ENCODE measurements around the gene CLIC6.

The CLIC6 gene

DNA sequence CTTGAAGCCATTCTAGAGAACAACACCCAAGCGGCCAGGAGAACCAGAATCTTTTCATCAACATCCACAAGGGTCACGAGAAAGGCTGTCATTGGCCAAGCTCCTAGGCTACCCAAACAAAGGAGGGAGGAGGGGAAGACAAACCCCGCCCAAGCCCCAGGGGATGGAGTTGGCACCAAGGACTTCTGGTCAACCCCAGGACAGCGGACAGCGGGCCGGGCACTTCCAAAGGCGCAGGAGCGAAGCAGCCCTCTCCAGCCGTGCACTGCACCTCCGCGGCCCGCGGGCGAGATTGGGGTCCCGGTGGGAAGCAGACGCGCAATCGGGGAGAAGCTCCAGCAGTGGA lies at the start of gene CLIC6:
Gene CLIC6 (plus strand): TSS at position 192 of the 346 bp plus-strand sequence. CDS start 395 bp downstream, outside the sequence.
- TF ChIP-seq, protein P1, sequence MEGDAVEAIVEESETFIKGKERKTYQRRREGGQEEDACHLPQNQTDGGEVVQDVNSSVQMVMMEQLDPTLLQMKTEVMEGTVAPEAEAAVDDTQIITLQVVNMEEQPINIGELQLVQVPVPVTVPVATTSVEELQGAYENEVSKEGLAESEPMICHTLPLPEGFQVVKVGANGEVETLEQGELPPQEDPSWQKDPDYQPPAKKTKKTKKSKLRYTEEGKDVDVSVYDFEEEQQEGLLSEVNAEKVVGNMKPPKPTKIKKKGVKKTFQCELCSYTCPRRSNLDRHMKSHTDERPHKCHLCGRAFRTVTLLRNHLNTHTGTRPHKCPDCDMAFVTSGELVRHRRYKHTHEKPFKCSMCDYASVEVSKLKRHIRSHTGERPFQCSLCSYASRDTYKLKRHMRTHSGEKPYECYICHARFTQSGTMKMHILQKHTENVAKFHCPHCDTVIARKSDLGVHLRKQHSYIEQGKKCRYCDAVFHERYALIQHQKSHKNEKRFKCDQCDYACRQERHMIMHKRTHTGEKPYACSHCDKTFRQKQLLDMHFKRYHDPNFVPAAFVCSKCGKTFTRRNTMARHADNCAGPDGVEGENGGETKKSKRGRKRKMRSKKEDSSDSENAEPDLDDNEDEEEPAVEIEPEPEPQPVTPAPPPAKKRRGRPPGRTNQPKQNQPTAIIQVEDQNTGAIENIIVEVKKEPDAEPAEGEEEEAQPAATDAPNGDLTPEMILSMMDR (IDR thresholded peaks at IDR 0.05; ENCODE audit: borderline replicate concordance, control extremely low read depth, extremely low read depth, insufficient read depth, missing control alignments), result no peak
- DNase-seq (ENCODE audit: low spot score), result peak; percentile 26
- in situ Hi-C loops (cut with MboI; ENCODE audit: low sequenced_read_pairs, unreplicated experiment), result no loop called here

DNA sequence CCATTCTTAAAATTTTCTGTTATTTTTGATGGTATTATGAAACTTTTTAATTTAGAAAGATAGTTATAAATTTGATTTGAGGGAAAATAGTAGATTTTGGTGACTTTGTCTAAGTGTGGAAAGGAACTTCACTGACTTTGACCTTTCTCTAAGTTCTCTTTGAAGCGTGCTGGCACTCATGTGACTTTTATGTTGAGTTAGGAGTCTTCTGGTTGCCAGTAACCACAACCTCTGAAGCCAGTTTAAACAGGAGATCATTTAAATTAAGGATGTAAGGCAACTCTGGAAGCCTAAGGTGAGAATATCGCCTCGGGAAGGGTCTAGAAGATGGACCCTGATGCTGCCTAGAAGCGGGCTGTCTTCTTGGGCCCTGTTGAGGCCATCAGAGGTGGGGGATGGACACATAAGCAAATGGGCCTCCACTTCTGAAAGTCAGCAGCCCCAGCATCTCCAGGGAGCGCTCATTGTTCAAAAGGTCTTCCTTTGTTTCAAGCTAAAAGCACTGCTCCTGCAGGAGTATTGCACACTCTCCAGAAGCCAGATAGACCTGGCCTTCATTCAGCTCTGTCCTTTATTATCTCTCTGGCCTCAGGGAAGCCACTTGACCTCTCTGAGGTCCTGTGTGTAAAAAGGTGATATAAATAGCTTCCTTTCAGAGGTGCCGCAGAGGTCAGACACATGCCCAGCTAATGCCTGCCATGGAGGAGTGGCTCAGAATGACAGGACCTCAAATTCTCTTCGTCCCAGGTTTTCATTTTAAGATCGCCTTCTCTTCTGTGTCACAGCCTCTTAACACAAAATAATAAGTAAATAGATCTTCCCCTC lies 48.7 kb upstream of the CLIC6 start:
- in situ Hi-C loops (cut with MboI; ENCODE audit: low sequenced_read_pairs, unreplicated experiment), result loop anchor here (25.0 kb wide), 1 partner anchor 708 kb away; the partner anchor contains the start of gene ATP5PO
- no peak for DNase-seq (ENCODE audit: low spot score)
- TF ChIP-seq, protein P1 (IDR thresholded peaks at IDR 0.05; ENCODE audit: borderline replicate concordance, control extremely low read depth, extremely low read depth, insufficient read depth, missing control alignments), result no peak

DNA sequence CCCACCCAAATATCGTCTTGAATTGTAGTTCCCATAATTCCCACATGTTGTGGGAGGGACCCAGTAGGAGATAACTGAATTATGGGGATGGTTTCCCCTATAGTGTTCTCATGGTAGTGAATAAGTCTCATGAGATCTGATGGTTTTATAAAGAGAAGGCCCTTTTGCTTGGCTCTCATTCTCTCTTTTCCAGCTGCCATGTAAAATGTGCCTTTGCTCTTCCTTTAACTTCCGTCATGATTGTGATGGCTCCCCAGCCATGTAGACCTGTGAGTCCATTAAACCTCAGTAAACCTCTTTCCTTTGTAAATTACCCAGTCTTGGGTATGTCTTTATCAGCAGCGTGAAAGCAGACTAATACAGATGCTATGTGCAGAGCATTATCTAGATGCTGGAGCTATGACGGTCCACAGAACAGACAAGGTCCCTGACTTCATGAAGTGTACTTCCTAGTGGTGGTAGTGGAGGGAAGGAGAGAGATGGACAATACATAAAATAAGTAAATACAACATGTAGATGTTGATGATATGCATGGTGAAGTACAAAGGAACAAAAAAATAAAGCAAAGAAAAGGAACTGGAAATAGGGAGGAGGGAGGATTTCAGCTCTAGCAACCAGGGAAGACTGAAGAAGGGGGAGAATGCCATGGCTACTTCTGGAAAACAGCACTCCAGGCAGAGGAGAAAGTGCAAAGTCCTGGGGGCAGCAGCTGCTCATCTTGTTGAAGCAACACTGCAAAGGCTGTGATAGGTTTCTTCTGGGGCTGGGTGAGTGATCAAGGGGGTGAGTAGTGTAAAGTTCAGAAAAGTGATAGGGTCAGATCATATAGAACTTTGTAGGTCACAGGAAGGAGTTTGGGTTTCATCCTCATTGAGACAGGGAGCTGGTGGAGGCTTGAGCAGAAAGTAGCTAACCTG lies 47.1 kb upstream of the CLIC6 start:
- TF ChIP-seq, protein P1 (IDR thresholded peaks at IDR 0.05; ENCODE audit: borderline replicate concordance, control extremely low read depth, extremely low read depth, insufficient read depth, missing control alignments), result no peak
- DNase-seq (ENCODE audit: low spot score), result no peak
- in situ Hi-C loops (cut with MboI; ENCODE audit: low sequenced_read_pairs, unreplicated experiment), result loop anchor here (25.0 kb wide), 1 partner anchor 709 kb away; the partner anchor contains the start of gene ATP5PO

DNA sequence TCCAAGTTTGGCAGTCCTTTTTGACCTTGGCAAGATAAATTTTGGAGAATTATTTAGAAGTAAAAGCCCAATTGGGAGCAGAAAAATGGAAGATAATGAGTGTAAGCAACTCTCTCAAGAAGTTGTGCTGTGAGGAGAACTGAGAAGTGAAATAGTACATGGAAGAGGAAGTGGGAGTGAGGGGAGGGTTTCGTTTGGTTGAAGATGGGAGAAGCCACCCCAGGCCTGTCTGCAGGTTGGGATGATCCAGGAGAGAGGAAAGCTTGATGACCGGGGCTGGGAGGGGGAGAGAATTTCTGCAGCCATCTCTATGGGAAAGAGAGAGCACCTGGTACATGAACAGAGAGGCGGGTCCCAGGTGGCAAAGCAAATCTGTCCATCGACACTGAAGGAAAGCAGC lies 45.3 kb upstream of the CLIC6 start:
- in situ Hi-C loops (cut with MboI; ENCODE audit: low sequenced_read_pairs, unreplicated experiment), result loop anchor here (25.0 kb wide), 1 partner anchor 711 kb away; the partner anchor contains the start of gene ATP5PO
- TF ChIP-seq, protein P1 (IDR thresholded peaks at IDR 0.05; ENCODE audit: borderline replicate concordance, control extremely low read depth, extremely low read depth, insufficient read depth, missing control alignments), result no peak
- DNase-seq (ENCODE audit: low spot score), result no peak

DNA sequence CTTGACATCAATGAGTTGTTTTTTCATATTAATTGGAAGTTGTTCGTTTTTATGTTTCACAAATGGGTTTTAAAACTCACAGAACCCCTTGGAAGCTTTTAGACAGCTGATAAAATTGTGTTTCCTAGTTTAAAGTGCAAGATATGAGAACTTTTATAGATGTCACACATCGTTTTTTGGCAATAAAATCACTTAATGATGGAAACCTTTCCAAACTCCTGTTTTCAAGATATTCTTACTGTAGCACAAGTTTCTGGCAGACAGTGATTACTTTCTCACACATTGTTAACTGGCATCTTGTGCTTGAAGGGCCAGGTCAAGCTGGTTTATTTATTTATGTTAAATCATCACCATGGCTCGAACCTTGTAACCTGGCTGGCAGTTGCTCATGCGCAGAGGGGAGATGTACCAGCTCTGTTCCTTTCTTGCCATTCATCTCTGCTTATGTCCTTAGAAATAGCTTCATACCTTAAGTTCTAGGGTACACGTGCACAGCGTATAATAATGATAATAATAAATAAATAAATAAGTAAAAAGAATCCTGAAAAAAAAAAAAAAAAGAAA lies 43.7 kb upstream of the CLIC6 start:
- TF ChIP-seq, protein P1 (IDR thresholded peaks at IDR 0.05; ENCODE audit: borderline replicate concordance, control extremely low read depth, extremely low read depth, insufficient read depth, missing control alignments), result no peak
- DNase-seq (ENCODE audit: low spot score), result no peak
- in situ Hi-C loops (cut with MboI; ENCODE audit: low sequenced_read_pairs, unreplicated experiment), result no loop called here

DNA sequence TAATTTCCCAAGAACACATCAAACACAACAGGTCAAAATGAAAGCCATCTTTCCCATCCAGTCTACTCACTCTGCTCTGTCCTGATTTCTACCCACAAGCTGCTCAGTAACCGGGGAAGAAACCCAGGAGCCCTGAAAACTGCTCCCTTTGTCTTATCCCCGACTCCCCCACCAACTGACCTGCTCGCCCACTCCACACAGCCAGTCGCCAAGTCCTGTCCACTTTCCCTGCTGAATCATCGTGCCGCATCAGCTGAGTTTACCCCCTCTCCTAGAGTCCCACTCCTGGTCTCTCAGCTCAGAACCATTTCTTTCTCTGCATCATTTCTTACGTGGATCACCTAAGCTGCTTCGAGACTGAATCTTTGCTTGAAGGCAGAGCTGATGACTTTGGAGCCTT lies 42.7 kb upstream of the CLIC6 start:
- TF ChIP-seq, protein P1 (IDR thresholded peaks at IDR 0.05; ENCODE audit: borderline replicate concordance, control extremely low read depth, extremely low read depth, insufficient read depth, missing control alignments), result no peak
- in situ Hi-C loops (cut with MboI; ENCODE audit: low sequenced_read_pairs, unreplicated experiment), result no loop called here
- no peak for DNase-seq (ENCODE audit: low spot score)

Data from GM13976 (cell line).